CD4-positive, CD25-positive, alpha-beta regulatory T cell (primary cell): ENCODE data around the gene SORCS3. TPM values are rescaled to one million over a fixed set of nuclear protein-coding genes. Genes with fewer than 3 reads are reported as not detected.

ENCODE experiments used
- ATAC-seq, 2 donors: fragments of 150-1000 bp; cut with Tn5 transposase; one replicate each; pipeline ENCODE4 v1.10.0; 2021; ENCODE audit warnings: low read depth in 2 of 2, moderate number of reproducible peaks in 2 of 2, moderate library complexity in 1 of 2
- DNase-seq, 3 donors: peaks; one replicate each; pipeline versions ENCODE4 v3.0.0 to v3.0.0-alpha.2; 2012 to 2022; ENCODE audit warnings: mixed read lengths in 1 of 3
- H3K27ac ChIP-seq: one replicate; pipeline ENCODE4 v1.7.0; 2013; ENCODE audit warnings: mild to moderate bottlenecking, low read length; ENCODE audit not compliant: insufficient read depth, poor library complexity, severe bottlenecking
- H3K27me3 ChIP-seq: one replicate; pipeline ENCODE4 v1.7.0; 2013; ENCODE audit warnings: low read length; ENCODE audit not compliant: control insufficient read depth, insufficient read depth
- H3K36me3 ChIP-seq: one replicate; pipeline ENCODE4 v1.7.0; 2013; ENCODE audit warnings: mild to moderate bottlenecking, low read length, moderate library complexity; ENCODE audit not compliant: control insufficient read depth, insufficient read depth
- H3K4me1 ChIP-seq: 2 replicates; pipeline ENCODE4 v1.7.0; 2013; ENCODE audit warnings: mild to moderate bottlenecking, low read length; ENCODE audit not compliant: insufficient read depth, control insufficient read depth, poor library complexity, severe bottlenecking
- H3K4me3 ChIP-seq: one replicate; pipeline ENCODE4 v1.7.0; 2013; ENCODE audit warnings: low read depth, mild to moderate bottlenecking, low read length, moderate library complexity
- H3K9me3 ChIP-seq, 2 experiments: 1 replicate in 1 of 2; 2 replicates in 1 of 2; pipeline ENCODE4 v1.7.0; 2013; ENCODE audit warnings: low read length in 2 of 2, mild to moderate bottlenecking in 1 of 2, moderate library complexity in 1 of 2; ENCODE audit not compliant: control insufficient read depth in 2 of 2
- H3K27ac Mint-ChIP-seq, 3 donors: one replicate each; pipeline ENCODE4 v1.8.0; 2020 to 2022; ENCODE audit warnings: mild to moderate bottlenecking in 3 of 3, mixed read lengths in 3 of 3, moderate library complexity in 2 of 3
- H3K27me3 Mint-ChIP-seq: one replicate; pipeline ENCODE4 v1.8.0; 2022; ENCODE audit warnings: mild to moderate bottlenecking, mixed read lengths
- H3K36me3 Mint-ChIP-seq: one replicate; pipeline ENCODE4 v1.8.0; 2020; ENCODE audit warnings: mixed read lengths
- H3K4me1 Mint-ChIP-seq, 4 donors: one replicate each; pipeline ENCODE4 v1.8.0; 2020 to 2022; ENCODE audit warnings: mixed read lengths in 4 of 4, mild to moderate bottlenecking in 1 of 4
- H3K4me3 Mint-ChIP-seq, 4 donors: one replicate each; pipeline ENCODE4 v1.8.0; 2020 to 2022; ENCODE audit warnings: mild to moderate bottlenecking in 4 of 4, mixed read lengths in 4 of 4, moderate library complexity in 3 of 4
- H3K9me3 Mint-ChIP-seq, 7 donors: one replicate each; pipeline ENCODE4 v1.8.0; 2020 to 2022; ENCODE audit warnings: mixed read lengths in 7 of 7, mild to moderate bottlenecking in 3 of 7, moderate library complexity in 2 of 7
- polyA plus RNA-seq, 4 donors: library from polyadenylated mRNA; unstranded; fragments of 300-500 nt; fragmentation: Illumina TruSeq; gene quantifications; one replicate each; pipeline ENCODE4 v1.2.3, GENCODE V29; 2021
- total RNA-seq: library from RNA; stranded (reverse); gene quantifications from one replicate; pipeline ENCODE4 v1.2.3, GENCODE V29; 2022

The SORCS3 gene
- total and polyA plus RNA-seq, 5 donors from 2014 or later: 0.35 TPM; not detected in 4

DNA sequence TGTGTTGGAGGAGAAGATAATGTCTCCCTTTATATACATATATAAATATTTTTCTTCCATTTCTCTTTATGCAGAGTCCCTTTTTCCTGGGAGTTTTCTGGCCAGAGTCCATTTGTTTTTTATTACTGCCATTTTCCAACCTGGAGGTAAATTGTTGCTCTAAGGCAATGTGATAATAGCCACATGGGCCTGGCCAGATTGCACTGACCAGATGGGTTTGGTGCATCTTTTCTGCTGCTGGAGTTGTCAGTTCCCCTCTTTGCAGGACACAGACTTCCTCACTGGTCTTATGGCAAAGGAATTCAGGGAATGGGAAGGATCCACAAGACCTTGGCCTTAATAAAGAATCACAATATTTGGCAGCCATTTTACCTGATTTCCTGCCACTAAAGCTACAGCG, 254.9 kb downstream of the SORCS3 start:
- DNase-seq: no peak
- H3K4me3 Mint-ChIP-seq: no peak overlapping the region
- Histone ChIP-seq H3K27me3 (no peaks in the 10 kb centered on the region), H3K4me1 (no peaks in the 10 kb centered on the region), H3K9me3 (peaks cover 0 to 1% of the 10 kb centered on the region in 2 experiments), H3K27ac (no peak overlapping the region), H3K4me3 (no peak overlapping the region), H3K36me3 (no peaks in the 10 kb centered on the region)
- no peaks in the 10 kb centered on the region for H3K36me3 Mint-ChIP-seq
- H3K27me3 Mint-ChIP-seq: no peaks in the 10 kb centered on the region
- peaks cover 0 to 3% (median under 1%) of the 10 kb centered on the region in 7 donors for H3K9me3 Mint-ChIP-seq
- no peak for ATAC-seq
- no peaks in the 10 kb centered on the region for H3K4me1 Mint-ChIP-seq
- no peak overlapping the region for H3K27ac Mint-ChIP-seq

DNA sequence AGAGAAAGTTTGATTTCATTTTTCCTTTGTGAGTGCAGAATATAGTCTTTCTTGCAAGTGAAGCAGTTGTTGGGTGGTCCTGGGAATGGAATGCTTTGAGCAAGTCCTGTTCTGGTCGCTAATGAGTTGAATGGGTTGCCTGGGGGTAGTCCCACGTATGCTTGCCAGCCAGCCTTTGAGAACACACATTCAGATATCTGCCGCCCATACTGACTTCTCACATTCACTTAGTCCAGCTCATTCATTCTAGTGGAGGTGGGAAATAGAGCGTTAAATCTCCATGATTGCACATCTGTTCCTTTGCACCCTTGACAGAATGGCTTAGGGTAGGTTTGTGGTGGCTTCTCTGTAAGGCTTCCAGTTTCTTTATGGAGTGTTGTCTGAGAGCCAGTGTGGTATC, 256.6 kb downstream of the SORCS3 start:
- ATAC-seq (no peak), DNase-seq (no peak)
- H3K36me3 ChIP-seq: no peaks in the 10 kb centered on the region
- no peak overlapping the region for H3K4me3 ChIP-seq
- H3K27me3 ChIP-seq: no peaks in the 10 kb centered on the region
- Mint-ChIP-seq H3K27me3 (no peaks in the 10 kb centered on the region), H3K27ac (no peak overlapping the region), H3K36me3 (no peaks in the 10 kb centered on the region), H3K9me3 (peaks cover 0 to 2% (median 0%) of the 10 kb centered on the region in 7 donors), H3K4me1 (no peaks in the 10 kb centered on the region), H3K4me3 (no peak overlapping the region)
- H3K4me1 ChIP-seq: no peaks in the 10 kb centered on the region
- H3K9me3 ChIP-seq: no peaks in the 10 kb centered on the region
- no peak overlapping the region for H3K27ac ChIP-seq

DNA sequence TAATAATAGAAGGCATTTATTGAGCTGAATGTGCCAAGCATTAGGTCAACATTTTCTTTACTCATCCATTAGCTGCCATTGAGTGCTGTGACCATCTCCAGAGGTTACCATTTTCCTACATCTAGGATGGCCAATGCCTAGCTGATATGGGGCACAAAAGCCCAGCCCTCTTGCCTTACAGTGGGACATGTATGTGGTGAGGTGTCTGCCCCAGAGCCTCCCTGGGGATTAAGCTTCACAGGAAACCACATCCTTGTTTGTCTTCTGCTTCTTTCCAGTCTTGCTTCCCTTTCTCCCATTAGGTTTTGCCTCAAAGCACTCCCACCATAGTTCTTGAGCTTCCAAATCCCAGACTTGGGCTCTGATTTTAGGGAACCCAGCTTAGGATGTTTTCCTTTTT, 258.7 kb downstream of the SORCS3 start:
- no peak overlapping the region for H3K27ac Mint-ChIP-seq
- no peak overlapping the region for H3K27ac ChIP-seq
- no peaks in the 10 kb centered on the region for H3K27me3 ChIP-seq
- H3K4me1 ChIP-seq: no peaks in the 10 kb centered on the region
- no peaks in the 10 kb centered on the region for H3K27me3 Mint-ChIP-seq
- H3K9me3 Mint-ChIP-seq: no peaks in the 10 kb centered on the region
- H3K36me3 Mint-ChIP-seq: no peaks in the 10 kb centered on the region
- DNase-seq (no peak), ATAC-seq (no peak)
- H3K9me3 ChIP-seq: no peaks in the 10 kb centered on the region
- no peaks in the 10 kb centered on the region for H3K36me3 ChIP-seq
- no peak overlapping the region for H3K4me3 ChIP-seq
- no peak overlapping the region for H3K4me3 Mint-ChIP-seq
- no peaks in the 10 kb centered on the region for H3K4me1 Mint-ChIP-seq

DNA sequence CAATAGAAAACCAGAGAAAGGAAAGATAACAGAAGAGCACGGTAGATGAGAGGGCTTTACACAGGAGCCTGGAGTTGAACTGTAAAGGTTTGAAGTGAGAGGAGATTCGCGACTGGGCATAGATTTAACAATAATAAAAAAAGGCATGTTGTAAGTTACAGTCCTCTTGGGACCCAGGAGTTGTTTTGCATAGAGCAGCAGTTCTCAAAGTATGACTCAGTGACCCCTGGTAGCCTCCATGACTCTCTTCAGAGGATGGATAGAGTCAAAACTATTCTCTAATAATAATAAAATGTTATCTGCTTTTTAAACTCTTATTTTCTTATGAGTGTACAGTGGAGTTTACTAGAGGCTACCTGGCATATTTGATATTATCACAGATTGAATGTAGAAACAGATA, 262.3 kb downstream of the SORCS3 start:
- Histone ChIP-seq H3K27me3 (no peaks in the 10 kb centered on the region), H3K4me1 (no peaks in the 10 kb centered on the region), H3K27ac (no peak overlapping the region), H3K4me3 (no peak overlapping the region), H3K9me3 (no peaks in the 10 kb centered on the region), H3K36me3 (no peaks in the 10 kb centered on the region)
- Mint-ChIP-seq H3K27me3 (no peaks in the 10 kb centered on the region), H3K4me1 (no peaks in the 10 kb centered on the region), H3K4me3 (no peak overlapping the region), H3K36me3 (no peaks in the 10 kb centered on the region), H3K9me3 (no peaks in the 10 kb centered on the region), H3K27ac (no peak overlapping the region)
- no peak for ATAC-seq
- no peak for DNase-seq

DNA sequence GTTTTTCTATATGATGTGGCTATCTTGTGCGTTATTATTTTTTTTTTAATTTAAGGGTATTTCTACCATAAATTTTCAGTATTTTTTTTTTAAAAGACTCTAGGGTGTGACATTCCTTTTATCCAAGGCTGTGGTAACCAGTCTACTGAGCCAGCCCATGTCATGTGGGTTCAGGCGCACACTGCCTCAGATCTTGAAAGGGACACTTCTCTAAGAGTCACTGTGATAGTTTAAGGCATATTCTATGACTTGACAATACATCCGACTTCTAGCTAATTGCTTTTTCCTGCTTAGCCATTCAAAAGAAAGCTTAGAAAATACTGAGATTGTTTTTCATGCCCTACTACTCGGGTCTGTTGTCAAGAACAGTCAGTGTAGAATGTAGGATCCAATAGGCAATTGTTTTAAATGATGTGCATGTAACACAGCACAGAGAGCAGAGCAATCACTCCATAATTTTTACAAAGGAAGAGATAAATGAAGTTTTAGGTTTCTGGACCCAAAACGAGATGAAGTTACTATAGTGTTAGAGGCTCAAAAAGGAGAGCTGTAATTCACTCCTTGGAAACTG, 263.7 kb downstream of the SORCS3 start:
- Histone ChIP-seq H3K4me3 (no peak overlapping the region), H3K4me1 (no peaks in the 10 kb centered on the region), H3K27ac (no peak overlapping the region), H3K27me3 (no peaks in the 10 kb centered on the region), H3K36me3 (no peaks in the 10 kb centered on the region), H3K9me3 (no peaks in the 10 kb centered on the region)
- H3K9me3 Mint-ChIP-seq: no peaks in the 10 kb centered on the region
- H3K27me3 Mint-ChIP-seq: no peaks in the 10 kb centered on the region
- ATAC-seq (no peak), DNase-seq (no peak)
- no peaks in the 10 kb centered on the region for H3K36me3 Mint-ChIP-seq
- H3K4me1 Mint-ChIP-seq: no peaks in the 10 kb centered on the region
- no peak overlapping the region for H3K4me3 Mint-ChIP-seq
- H3K27ac Mint-ChIP-seq: no peak overlapping the region

DNA sequence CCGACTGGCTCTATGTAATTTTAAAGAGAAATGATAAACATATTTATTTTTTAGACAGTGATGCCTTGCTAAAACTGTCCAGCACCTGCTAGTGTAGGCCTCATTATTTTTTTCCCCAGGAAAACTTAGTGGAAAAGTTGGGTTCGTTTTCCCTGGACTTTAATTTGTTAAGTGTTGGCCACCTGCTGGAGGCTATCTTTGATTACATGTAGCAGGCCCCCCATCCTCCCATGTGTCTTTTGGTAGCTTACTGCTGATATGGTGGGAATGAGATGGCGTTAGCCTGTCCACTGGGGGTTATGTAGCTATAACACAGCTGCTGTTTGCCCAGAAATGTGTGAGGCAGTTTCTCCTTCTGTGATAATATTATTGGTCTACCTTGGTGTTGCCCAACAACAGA, 265.0 kb downstream of the SORCS3 start:
- Mint-ChIP-seq H3K4me1 (no peaks in the 10 kb centered on the region), H3K4me3 (no peak overlapping the region), H3K27me3 (no peaks in the 10 kb centered on the region), H3K36me3 (no peaks in the 10 kb centered on the region), H3K27ac (no peak overlapping the region), H3K9me3 (peaks cover 0 to 2% (median 0%) of the 10 kb centered on the region in 7 donors)
- Histone ChIP-seq H3K4me3 (no peak overlapping the region), H3K4me1 (no peaks in the 10 kb centered on the region), H3K36me3 (no peaks in the 10 kb centered on the region), H3K27ac (no peak overlapping the region), H3K9me3 (no peaks in the 10 kb centered on the region), H3K27me3 (no peaks in the 10 kb centered on the region)
- ATAC-seq (no peak), DNase-seq (no peak)

DNA sequence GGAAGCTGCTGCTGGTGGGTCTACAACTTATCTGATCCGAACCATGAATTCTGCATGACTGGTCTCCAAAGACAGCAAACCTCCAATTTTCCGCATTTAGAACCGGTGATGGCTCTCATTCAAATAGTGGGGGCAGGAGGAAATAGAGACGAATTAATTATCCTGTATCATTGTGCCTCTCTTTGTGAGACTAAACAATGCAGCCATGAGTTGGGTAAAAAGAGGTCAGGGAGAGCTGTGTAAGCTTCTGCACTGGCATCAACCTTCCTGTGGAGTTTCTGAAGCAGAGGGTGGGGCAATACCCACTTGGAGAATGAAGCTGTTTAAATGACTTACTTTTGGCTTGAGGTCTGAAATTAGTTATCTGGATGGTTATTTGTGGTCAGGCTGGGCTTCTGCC, 266.4 kb downstream of the SORCS3 start:
- DNase-seq: no peak
- Mint-ChIP-seq H3K27ac (no peak overlapping the region), H3K9me3 (peaks cover 0 to 3% (median 0%) of the 10 kb centered on the region in 7 donors), H3K4me1 (no peaks in the 10 kb centered on the region), H3K36me3 (no peaks in the 10 kb centered on the region), H3K27me3 (no peaks in the 10 kb centered on the region), H3K4me3 (no peak overlapping the region)
- H3K36me3 ChIP-seq: no peaks in the 10 kb centered on the region
- no peaks in the 10 kb centered on the region for H3K4me1 ChIP-seq
- ATAC-seq: no peak
- no peak overlapping the region for H3K4me3 ChIP-seq
- no peak overlapping the region for H3K27ac ChIP-seq
- no peaks in the 10 kb centered on the region for H3K9me3 ChIP-seq
- no peaks in the 10 kb centered on the region for H3K27me3 ChIP-seq

DNA sequence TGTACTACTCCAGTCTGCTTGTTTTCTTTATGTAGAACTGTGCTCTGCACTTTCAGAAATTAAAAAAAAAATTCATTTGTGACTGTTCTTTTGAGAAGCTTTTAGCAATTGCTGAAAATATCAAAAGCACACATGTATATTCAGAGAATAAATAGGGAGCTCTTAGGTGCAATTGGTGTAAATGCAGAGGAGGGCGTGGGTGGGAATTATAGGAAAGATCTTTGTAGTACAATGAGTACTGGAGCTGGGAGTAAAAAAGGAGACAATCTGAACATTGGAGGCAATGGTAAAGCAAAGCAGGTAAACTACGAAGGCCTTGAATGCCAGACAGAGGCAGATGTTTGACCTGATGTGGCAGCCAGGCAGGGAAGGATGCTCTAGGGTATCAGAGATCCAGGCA, 267.5 kb downstream of the SORCS3 start:
- Mint-ChIP-seq H3K4me1 (no peaks in the 10 kb centered on the region), H3K4me3 (no peak overlapping the region), H3K36me3 (no peaks in the 10 kb centered on the region), H3K9me3 (peaks cover 0 to 3% (median 0%) of the 10 kb centered on the region in 7 donors), H3K27ac (no peak overlapping the region), H3K27me3 (no peaks in the 10 kb centered on the region)
- Histone ChIP-seq H3K27ac (no peak overlapping the region), H3K36me3 (no peaks in the 10 kb centered on the region), H3K4me3 (no peak overlapping the region), H3K27me3 (no peaks in the 10 kb centered on the region), H3K4me1 (no peaks in the 10 kb centered on the region), H3K9me3 (no peaks in the 10 kb centered on the region)
- no peak for DNase-seq
- ATAC-seq: no peak
